H1 (cell line): ENCODE data around the gene CCNK. TPM values are rescaled to one million over a fixed set of nuclear protein-coding genes. Genes with fewer than 3 reads are reported as not detected.

ENCODE experiments used
- ASH2L ChIP-seq: fragments of 200-600, 300-600 bp; sonication (generic); IDR thresholded peaks from one replicate; pipeline ENCODE4 v1.7.1; 2017; ENCODE audit warnings: low read length
- CEBPB ChIP-seq: IDR thresholded peaks from 2 replicates; pipeline ENCODE4 v1.6.1; 2012; ENCODE audit warnings: low read depth, low read length
- EGR1 ChIP-seq: IDR thresholded peaks from 2 replicates; pipeline ENCODE4 v1.6.1; 2011; ENCODE audit warnings: low read depth, low read length, borderline replicate concordance
- GABPA ChIP-seq: IDR thresholded peaks from 2 replicates; pipeline ENCODE4 v1.6.1; 2011; ENCODE audit warnings: mild to moderate bottlenecking, low read length, moderate library complexity, borderline replicate concordance; ENCODE audit not compliant: insufficient read depth
- GTF2F1 ChIP-seq: IDR thresholded peaks from 2 replicates; pipeline ENCODE4 v1.6.1; 2012; ENCODE audit warnings: low read depth, low read length, improper control_type of control experiment, borderline replicate concordance
- KDM1A ChIP-seq: fragments of 200-600, 300-600 bp; sonication (generic); IDR thresholded peaks from 2 replicates; pipeline ENCODE4 v1.7.1; 2016; ENCODE audit warnings: mild to moderate bottlenecking, low read length, borderline replicate concordance
- TAF7 ChIP-seq: optimal IDR thresholded peaks from 2 replicates; pipeline ENCODE3; 2011; ENCODE audit warnings: low read depth, mild to moderate bottlenecking, inconsistent platforms, low read length, moderate library complexity, borderline replicate concordance
- YY1 ChIP-seq: IDR thresholded peaks from 2 replicates; pipeline ENCODE4 v1.6.1; 2011; ENCODE audit warnings: low read depth, mild to moderate bottlenecking, low read length
- polyA plus RNA-seq, 7 experiments: library from polyadenylated mRNA; depleted of rRNA in 3 of 7; stranded (reverse) in 5 of 7; unstranded in 2 of 7; fragments of >200 nt in 5 of 7; fragments of 200-250 nt in 2 of 7; gene quantifications; 1 replicate in 5 of 7; 2 replicates in 1 of 7; 4 replicates in 1 of 7; pipeline versions ENCODE4 v1.2.1 to v1.2.3, GENCODE V29; 2011 to 2013; ENCODE audit warnings: missing spikeins in 2 of 7, mixed read lengths in 2 of 7
- total RNA-seq: library from RNA; stranded (reverse); fragmentation: NEBNext Ultra II Directional; extraction: Animal tissue kit (Norgen Biotek cat#: 25700); gene quantifications from 2 replicates; pipeline ENCODE4 v1.2.1, GENCODE V29; 2021
- TF ChIP-seq, protein P1 (sequence below): fragments of 300-600 bp; sonication (generic); IDR thresholded peaks from 2 replicates; pipeline ENCODE4 v1.7.1; 2012; ENCODE audit warnings: low read length, moderate library complexity, mild to moderate bottlenecking, inconsistent platforms; ENCODE audit not compliant: insufficient replicate concordance
- TF ChIP-seq, protein P2 (sequence below): IDR thresholded peaks from 2 replicates; pipeline ENCODE4 v1.6.1; 2012; ENCODE audit warnings: inconsistent platforms

CCNK gene
- total and polyA plus RNA-seq, 2 of the 8 experiments (the other 6 are each of a cell fraction or from before 2014, with no cell fraction given): 10.7 to 82.7 TPM

GRCh38 chr14:99550387-99550992 lies 69.3 kb downstream of the CCNK start (continued):
- TF ChIP-seq, protein P1, sequence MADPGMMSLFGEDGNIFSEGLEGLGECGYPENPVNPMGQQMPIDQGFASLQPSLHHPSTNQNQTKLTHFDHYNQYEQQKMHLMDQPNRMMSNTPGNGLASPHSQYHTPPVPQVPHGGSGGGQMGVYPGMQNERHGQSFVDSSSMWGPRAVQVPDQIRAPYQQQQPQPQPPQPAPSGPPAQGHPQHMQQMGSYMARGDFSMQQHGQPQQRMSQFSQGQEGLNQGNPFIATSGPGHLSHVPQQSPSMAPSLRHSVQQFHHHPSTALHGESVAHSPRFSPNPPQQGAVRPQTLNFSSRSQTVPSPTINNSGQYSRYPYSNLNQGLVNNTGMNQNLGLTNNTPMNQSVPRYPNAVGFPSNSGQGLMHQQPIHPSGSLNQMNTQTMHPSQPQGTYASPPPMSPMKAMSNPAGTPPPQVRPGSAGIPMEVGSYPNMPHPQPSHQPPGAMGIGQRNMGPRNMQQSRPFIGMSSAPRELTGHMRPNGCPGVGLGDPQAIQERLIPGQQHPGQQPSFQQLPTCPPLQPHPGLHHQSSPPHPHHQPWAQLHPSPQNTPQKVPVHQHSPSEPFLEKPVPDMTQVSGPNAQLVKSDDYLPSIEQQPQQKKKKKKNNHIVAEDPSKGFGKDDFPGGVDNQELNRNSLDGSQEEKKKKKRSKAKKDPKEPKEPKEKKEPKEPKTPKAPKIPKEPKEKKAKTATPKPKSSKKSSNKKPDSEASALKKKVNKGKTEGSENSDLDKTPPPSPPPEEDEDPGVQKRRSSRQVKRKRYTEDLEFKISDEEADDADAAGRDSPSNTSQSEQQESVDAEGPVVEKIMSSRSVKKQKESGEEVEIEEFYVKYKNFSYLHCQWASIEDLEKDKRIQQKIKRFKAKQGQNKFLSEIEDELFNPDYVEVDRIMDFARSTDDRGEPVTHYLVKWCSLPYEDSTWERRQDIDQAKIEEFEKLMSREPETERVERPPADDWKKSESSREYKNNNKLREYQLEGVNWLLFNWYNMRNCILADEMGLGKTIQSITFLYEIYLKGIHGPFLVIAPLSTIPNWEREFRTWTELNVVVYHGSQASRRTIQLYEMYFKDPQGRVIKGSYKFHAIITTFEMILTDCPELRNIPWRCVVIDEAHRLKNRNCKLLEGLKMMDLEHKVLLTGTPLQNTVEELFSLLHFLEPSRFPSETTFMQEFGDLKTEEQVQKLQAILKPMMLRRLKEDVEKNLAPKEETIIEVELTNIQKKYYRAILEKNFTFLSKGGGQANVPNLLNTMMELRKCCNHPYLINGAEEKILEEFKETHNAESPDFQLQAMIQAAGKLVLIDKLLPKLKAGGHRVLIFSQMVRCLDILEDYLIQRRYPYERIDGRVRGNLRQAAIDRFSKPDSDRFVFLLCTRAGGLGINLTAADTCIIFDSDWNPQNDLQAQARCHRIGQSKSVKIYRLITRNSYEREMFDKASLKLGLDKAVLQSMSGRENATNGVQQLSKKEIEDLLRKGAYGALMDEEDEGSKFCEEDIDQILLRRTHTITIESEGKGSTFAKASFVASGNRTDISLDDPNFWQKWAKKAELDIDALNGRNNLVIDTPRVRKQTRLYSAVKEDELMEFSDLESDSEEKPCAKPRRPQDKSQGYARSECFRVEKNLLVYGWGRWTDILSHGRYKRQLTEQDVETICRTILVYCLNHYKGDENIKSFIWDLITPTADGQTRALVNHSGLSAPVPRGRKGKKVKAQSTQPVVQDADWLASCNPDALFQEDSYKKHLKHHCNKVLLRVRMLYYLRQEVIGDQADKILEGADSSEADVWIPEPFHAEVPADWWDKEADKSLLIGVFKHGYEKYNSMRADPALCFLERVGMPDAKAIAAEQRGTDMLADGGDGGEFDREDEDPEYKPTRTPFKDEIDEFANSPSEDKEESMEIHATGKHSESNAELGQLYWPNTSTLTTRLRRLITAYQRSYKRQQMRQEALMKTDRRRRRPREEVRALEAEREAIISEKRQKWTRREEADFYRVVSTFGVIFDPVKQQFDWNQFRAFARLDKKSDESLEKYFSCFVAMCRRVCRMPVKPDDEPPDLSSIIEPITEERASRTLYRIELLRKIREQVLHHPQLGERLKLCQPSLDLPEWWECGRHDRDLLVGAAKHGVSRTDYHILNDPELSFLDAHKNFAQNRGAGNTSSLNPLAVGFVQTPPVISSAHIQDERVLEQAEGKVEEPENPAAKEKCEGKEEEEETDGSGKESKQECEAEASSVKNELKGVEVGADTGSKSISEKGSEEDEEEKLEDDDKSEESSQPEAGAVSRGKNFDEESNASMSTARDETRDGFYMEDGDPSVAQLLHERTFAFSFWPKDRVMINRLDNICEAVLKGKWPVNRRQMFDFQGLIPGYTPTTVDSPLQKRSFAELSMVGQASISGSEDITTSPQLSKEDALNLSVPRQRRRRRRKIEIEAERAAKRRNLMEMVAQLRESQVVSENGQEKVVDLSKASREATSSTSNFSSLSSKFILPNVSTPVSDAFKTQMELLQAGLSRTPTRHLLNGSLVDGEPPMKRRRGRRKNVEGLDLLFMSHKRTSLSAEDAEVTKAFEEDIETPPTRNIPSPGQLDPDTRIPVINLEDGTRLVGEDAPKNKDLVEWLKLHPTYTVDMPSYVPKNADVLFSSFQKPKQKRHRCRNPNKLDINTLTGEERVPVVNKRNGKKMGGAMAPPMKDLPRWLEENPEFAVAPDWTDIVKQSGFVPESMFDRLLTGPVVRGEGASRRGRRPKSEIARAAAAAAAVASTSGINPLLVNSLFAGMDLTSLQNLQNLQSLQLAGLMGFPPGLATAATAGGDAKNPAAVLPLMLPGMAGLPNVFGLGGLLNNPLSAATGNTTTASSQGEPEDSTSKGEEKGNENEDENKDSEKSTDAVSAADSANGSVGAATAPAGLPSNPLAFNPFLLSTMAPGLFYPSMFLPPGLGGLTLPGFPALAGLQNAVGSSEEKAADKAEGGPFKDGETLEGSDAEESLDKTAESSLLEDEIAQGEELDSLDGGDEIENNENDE: no peak
- no peak for TF ChIP-seq GTF2F1
- no peak for TF ChIP-seq GABPA
- no peak for TF ChIP-seq TAF7
- no peak for TF ChIP-seq YY1
- no peak for TF ChIP-seq ASH2L
- no peak for TF ChIP-seq EGR1
- TF ChIP-seq, protein P2, sequence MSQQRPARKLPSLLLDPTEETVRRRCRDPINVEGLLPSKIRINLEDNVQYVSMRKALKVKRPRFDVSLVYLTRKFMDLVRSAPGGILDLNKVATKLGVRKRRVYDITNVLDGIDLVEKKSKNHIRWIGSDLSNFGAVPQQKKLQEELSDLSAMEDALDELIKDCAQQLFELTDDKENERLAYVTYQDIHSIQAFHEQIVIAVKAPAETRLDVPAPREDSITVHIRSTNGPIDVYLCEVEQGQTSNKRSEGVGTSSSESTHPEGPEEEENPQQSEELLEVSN: no peak
- TF ChIP-seq KDM1A: no peak
- no peak for TF ChIP-seq CEBPB
